Activated CD4-positive, alpha-beta T cell treated with anti-CD3 and anti-CD28 coated beads, Interleukin-2, Interleukin-4, amounts not matched to agents 100 ng/mL and 50 ng/mL, durations not matched to agents 16 hours and 8 hours (primary cell): ENCODE results near the gene LDLRAD4.

Experiments
- DNase-seq: peaks from one replicate; pipeline ENCODE4 v3.0.0-alpha.2; 2020; ENCODE audit warnings: low spot score

The LDLRAD4 gene

DNA sequence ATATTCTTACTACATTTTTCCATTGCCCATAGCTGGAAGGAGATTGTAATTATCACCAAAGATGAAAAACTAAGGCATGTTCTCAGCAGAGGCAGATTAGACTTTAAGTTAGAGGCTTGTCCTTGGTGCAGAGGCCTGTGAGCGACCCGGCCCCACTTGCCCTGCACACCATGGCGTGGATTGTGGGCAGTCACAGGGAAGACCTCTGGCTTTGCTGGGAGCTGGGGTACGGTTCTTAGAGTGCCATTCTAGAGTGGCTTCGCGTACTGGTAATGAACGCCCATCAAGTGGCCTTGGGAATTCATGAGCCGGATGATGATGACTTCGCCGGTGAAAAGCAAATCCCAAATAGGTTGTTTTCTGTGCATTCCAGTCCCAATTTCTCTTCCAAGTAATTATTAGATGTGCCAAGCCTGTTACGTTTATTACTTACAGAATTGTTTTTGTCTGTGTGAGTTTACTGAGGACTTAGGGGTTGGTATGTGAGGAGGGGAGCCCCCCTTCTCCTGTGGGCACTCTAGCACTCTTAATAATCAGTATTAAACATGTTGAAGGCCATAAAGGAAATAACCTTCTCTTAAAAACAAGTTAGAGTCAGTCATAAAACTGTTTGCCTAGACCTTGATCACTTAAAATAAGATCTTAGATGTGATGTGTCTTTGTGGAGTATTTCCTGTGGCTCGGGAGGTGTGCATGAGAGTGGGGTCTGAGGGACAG lies 90.6 kb downstream of the LDLRAD4 start:
- no peak for DNase-seq

DNA sequence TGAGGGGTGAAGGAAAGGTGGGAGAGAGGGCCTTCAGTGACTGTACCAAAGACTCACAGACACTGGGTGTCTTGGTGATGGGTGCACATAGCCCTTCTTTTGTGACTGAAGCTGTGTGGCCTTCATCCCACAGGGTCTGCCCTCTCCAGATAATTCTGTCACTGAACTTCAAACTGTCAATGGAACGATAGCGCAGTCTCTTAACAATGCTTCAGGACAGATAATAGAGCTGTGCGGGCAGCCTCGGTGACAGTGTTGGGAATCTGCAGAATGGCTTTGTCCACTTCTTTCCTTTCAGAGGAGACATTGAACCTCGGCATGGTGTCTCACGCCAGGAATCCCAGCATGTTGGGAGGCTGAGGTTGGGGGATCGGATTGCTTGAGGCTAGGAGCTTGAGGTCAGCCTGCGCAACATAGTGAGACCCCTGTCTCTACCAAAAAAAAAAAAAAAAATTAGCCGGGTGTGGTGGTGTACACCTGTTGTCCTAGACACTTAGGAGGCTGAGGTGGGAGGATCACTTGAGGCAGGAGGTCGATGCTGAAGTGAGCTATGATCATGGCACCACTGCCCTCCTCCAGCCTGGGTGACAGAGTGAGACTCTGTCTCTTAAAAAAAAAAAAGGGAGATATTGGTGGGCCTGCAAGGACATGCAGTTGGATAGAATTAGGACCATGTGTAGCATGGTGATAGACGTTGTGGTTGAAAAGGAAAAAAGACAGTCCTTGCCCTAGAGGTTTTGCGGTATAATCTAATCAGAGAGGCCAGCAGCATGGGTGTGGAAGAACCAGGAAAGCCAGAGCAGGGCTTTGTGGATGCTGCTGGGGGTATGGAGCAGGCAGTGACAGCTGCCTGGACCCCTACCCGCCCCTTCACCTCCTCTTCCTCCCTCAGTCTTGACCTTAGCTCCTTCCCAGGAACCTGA lies 91.4 kb downstream of the LDLRAD4 start:
- no peak for DNase-seq

DNA sequence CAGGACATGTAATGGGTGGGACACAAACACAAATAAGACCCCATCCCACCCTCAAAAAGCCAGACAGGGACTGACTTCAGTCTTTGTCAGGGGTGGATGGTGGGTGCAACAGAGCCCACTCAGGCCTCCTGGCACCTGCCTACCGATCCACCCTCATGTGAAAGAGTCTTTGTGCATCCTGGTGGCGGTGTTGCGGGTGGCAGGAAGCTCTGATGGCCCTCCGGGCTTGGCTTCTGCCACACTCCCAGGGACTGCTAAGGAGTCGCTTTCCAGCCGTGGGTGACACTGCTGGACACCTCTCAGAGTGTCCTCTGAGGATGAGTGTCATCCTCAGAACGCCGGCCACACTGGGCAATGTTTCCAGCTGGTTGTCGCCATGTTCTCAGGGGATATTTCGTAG lies 92.6 kb downstream of the LDLRAD4 start:
- DNase-seq, result no peak

DNA sequence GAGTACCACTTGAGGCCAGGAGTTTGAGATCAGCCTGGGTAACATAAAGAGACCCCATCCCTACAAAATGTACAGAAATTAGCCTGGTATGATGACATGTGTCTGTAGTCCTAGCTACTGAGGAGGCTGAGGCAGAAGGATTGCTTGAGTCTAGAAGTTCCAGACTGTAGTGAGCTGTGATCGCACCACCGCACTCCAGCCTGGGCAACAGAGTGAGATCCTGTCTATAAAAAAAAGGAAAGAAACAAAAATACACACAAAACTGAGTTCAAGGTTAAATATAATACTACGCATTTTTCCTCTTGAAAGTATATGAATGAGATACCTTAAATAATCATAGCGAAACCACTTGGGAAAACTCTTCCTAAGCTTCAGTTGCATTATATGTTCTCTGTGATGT lies 94.0 kb downstream of the LDLRAD4 start:
- no peak for DNase-seq

DNA sequence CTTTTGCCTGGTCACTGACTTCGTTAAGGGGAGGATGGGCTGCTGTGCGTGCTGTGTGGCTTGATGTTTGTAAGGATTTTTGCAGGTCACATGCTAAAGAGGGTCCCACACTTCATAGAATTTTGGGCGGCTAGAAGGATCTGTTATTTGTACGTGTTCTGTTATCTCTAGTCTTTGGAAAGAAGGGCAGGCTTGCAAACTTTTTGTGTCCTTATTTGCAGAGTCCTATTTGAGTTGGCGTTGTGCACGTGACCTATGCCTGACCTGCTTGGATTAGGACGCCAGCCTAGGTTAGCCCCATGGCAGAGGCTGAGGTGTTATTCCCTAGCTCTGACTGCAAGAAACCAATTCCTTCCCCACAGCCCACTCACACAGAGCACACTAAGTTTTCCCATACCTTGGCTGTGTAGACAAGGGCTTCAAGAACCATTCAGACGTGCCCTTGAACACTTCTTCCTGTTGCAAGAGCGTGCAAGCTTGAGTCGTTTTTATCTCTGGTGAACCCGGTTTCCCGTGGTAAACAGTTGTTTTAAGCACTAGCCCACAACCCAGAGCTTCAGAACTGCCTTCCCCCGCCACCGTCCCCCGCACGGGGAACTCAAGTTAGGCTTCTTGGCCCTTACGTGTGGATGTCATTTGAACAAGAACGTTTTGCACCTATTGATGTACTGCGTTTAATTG lies 94.6 kb downstream of the LDLRAD4 start:
- no peak for DNase-seq

DNA sequence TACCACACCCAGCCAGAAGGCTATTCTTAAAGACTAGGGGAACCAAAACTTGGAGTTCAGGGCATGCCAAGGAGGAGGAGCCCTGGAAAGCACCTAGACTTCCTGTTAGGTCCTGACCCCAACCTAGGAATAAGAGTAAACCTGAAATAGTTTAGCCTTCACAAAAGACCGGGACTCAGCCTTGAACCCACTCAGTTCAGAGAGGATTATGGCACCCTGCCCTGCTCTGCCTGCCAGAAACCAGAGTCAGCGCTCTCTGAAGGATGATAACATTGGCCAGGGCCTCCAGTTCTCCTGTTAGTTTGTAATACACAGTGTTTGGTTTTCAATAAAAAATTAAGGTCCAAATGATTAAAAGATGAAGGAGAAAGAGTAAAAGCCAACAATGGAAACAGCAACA lies 96.4 kb downstream of the LDLRAD4 start:
- no peak for DNase-seq

DNA sequence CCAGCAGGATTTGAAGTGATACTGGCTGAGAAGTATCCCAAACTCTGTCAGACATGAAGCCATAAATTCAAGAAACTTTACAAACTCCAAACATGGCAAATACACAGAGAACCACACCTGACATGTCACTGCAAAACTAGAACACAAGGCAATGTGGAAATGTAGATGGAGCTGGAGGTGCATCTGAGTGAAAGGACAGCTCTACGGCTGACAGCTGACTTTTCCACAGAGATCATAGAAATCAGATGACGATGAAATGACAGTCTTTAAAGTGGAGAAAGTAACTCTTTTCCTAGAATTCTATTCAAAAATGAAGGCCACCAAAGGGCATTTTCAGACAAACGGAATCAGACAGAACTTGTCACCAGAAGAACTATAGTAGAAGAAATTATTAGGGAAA lies 97.5 kb downstream of the LDLRAD4 start:
- no peak for DNase-seq

DNA sequence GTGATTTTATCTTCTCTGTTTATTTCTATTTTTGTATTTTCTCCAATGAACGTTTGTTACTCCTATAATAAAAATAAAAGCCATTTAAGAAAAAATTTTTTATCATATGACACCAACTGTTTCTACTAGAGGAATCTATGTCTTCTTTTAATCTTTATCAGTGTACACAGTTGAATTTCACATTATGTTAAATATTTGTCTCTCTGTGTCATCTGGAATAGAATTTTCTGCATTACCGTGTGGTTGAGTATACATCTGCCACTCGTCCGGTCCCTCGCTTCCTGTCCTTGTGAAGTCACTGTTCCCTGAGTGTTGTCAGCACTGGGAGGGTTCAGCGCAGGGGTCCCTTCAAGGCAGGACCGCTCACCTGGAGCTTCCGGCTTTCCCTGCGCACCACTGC lies 99.2 kb downstream of the LDLRAD4 start:
- DNase-seq, result no peak

DNA sequence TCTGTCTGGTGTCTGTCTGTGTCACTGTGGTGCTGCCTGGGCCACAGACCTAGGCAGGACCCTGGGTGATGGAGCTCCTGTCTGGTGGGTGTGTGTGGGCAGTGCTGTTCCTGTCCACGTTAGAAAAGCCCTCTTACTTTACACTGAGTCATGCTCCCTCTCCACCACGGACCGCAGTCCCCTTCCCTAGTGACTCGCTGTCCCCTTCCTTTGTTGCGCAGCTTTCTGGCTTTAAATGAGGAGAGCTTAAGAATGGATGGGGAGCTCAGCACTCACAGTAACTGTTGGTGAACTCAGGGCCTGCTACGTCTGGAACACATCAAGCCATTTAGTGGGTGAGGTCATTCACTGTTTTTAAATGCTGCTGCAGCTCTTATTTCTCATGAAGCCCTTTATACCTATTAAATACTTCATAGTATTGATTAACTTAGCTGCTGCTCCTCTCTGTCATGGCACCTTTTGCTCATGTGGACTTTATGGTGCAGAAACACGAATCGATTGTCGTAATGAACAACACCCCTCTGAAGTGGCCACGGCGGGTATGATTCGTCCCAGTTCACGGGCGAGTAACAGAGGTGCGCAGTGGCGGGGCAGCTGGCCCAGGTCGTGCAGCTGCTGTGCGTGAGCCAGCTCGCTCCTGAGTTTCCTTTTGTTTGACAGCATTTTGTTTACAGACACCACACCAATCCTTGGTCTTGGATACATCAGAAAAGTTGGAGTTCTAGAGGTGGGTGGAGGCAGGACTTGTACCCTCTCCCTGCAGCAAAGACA lies 100.4 kb downstream of the LDLRAD4 start:
- DNase-seq, result no peak

DNA sequence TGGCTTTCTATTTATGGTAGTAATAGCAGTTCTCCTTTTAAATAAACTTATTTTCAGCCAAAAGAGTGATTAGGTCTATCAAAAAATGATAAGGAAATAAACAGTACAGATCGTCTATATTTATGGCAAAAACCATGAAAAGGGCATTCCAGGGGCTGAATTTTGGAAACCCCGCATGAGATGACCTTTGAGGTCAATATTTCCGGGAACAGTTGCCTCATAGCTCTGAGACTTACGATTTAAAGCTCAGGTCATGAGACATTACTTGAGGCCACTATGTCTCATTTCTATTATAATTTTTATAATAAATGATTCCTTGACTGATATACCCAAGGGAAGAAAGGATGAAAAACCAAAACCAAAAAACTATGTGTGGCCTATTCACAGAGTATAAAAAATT lies 101.1 kb downstream of the LDLRAD4 start:
- DNase-seq, result no peak

DNA sequence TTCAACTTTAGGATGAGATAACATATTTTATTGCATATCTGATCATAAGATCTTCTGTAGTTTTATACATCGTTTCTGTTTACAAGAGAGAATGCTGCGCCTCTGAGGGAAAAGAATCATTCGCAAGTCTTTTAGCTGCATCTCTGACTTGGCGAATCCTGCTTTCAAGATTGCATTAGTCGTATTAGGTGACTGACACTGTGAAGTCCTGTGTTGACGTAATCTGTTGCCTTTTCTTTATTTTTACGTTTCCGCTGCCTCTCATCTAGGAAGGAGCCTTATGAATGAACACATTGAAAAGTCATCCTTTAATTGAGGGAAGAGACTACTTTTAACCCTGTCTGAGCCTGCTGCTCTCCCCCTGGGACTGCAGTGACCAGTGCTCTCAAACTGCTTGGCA lies 101.5 kb downstream of the LDLRAD4 start:
- no peak for DNase-seq

DNA sequence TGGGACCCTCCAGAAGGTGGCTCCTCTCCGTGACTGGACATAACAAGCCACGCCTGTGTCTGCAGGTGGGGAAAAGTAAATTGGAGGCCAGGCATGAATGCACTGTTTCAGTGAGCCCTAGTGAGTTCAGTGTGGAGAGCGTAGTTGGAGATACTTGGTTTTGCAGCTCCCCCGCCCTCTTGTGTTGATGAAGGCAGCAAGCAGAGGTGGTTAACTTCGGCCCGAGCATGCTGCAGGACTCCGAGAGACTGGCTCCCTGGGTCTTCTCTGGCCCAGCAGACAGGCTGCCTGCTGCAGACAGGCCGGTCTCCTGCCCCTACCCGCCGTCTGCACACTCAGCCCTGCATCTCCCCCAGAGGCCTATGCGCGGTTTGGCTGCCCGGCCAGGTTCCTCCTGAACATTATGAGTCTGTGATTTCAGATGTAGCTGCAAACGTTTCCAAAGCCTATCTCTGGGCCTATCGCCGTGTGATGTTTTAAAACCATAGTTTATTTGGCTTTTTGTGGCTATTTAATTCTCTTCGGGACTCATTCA lies 102.4 kb downstream of the LDLRAD4 start:
- DNase-seq, result no peak

DNA sequence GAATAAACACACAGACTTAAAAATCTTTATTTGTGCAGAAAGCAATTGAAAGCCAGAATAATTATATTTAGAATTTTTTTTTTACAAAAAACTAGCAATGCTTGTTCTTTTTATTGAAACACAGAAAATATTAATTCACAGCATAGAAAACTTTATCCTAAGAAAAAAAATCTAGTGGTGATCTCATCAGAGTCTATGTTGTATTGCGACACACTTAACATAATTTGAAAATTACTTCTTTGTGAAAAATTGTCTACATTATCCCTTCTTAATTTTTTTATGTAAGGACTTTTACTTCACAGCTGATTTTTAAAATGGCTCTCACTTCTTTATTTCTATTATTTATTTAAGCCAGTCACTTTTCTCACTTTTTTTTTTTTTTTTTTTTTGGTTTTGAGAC lies 103.4 kb downstream of the LDLRAD4 start:
- DNase-seq, result no peak

DNA sequence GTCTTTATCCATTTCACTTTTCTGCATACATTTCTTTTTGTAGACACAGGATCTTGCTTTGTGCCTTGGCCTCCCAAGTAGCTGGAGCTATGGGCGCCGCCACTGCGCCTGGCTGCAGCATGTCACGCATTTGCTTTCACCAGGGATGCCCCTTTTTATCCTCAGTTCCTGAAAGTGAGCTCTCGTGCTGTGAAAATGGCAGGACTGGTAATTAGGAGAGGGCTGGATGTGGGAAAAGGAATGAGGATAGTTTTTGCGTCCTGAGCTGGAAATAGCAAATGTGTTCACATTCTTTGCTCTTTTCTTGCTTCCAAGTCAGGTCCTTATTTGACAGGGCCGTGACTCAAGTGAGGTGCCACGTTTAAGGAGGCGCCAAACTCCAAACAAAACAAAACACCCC lies 104.6 kb downstream of the LDLRAD4 start:
- no peak for DNase-seq

DNA sequence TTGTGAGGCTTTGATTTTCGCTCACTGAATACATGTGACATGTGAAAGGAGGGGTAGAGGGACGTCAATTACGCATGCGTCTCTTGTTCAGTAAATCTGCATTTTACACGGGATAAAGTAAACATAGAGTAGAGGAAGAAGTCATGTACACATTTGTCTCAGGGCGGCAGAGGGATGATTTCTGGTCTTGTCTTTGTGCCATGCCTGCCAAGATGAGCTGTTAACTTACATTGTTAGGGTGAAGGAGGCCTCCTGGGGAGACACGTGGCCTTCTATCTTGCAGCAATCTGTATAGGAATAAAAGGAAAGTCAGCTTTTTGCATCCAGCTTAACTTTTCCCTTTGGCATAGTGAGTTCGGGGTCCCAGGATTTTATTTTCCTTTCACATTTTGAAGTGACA lies 106.3 kb downstream of the LDLRAD4 start:
- no peak for DNase-seq

DNA sequence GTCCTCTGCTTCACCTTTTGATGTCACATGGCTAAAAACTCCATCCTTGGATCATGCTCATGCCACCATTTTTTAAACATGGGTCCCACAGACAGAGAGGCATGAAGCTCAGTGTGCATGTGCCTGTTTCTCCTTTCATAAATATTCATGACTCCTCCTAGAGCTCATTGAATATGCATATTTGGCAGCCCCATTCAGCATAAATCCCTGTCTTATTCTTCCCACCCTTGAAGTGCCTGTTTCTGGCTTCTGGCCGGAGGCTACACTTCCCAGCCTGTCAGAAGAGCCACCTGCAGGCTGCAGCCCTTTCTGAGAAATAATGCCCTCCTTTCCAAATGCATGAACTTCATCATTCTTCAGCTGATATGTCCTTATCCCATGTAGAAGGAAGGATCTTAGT lies 109.7 kb downstream of the LDLRAD4 start:
- no peak for DNase-seq

DNA sequence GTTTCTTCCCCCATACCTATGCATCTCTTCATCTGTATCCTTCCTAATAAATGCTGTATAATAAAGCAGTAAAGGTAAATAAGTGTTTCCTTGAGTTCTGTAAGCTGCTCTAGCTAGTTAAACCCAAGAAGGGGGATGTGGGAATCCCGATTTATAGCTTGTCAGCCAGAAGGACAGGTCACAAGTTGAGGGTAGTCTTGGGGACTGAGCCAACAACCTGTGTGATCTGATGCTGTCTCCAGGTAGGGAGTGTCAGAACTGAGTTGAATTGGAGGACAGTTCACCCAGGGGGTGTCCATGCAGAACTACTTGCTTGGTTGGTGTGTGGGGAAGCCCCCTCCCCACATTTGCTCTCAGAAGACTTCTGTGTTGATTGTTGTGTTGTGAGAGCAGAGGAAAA lies 112.4 kb downstream of the LDLRAD4 start:
- no peak for DNase-seq

DNA sequence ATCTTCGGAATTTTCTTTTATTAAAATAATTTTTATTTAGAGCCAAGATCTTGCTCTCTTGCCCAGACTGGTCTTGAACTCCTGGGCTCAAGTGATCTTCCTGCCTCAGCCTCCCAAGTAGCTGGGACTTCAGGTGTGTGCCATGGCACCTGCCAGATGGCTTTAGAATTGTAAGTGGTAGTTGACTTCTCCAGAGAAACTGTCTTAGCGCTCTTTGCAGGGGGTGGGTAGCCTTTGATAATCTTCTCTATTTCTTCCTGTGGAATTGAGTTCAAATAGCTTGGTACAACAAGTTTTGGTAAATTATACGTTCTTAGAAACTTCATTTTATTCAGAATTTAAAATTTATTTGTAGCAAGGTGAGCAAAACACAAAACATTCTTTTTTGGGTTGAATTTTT lies 113.3 kb downstream of the LDLRAD4 start:
- DNase-seq, result no peak

DNA sequence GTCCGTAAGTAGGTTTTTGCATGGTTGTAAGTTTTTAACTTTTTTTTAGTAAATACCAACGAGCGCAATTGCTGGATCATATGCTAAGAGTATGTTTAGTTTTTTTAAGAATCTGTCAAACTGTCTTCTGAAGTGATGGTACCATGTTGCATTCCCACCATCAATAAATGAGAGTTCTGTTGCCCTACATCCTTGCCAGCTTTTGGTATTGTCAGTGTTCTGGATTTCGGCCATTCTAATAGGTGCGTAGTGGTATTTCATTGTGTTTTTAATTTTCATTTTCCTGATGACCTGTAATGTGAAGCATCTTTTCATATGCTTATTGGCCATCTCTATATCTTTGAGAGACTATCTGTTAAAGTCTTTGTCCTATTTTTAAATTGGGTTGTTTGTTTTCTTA lies 114.3 kb downstream of the LDLRAD4 start:
- DNase-seq, result no peak

DNA sequence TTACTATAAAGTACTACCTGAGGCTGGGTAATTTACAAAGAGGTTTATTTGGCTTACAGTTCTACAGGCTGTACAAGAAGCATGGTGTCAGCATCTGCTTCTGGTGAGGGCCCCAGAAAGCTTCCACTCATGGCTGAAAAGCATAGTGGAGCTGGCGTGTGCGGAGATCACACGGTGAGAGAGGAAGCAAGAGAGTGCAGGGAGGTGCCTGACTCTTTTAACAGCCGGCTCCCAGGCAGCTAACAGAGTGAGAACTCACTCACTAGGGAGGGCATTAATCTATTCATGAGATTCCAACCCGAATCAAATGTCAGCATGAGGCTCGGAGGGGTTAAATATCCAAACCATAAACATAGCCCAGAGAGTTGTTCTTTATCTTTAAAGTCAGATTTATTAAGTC lies 117.3 kb downstream of the LDLRAD4 start:
- no peak for DNase-seq

DNA sequence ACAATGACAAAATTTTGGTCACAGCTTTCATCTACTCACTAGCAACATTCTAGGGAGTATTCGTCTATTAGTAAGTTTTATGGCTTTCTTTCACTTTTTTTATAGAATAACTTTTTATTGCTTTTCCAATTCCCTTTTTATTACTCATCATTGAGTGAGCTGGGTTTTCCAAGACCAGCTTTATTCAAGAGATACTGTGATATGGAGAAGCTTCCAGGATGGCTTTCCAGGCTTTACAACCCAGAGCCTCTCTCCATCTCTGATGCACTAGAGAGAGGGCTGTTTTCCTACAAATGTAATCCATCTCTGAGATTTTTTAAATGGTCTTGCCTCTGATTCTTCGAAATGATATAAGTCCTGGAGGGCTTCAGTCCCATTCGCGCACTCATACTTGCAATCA lies 118.3 kb downstream of the LDLRAD4 start:
- no peak for DNase-seq

DNA sequence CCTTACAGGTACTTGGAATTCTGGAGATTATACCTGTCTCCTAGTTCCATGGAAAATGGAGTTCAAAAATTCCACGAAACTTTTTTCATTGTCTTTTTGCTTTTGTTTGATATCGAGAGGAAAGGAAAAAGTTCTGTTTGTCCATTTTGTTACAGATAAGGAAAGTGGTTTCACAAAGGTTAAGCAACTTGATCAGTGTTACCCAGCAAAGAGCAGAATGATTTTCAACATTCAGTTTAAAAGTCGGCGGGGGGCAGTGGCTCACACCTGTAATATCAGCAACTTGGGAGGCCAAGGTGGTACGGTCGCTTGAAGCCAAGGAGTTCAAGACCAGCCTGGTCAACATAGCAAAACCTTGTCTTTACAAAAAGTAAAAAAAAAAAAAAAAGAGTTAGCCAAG lies 118.8 kb downstream of the LDLRAD4 start:
- no peak for DNase-seq
